GM21786 (cell line): ENCODE results near the gene ATP2A1.

Experiments
- ATAC-seq: cut with Tn5 transposase; IDR thresholded peaks from one replicate; pipeline ENCODE4 v1.9.1; 2021; ENCODE audit not compliant: unreplicated experiment

The ATP2A1 gene

DNA sequence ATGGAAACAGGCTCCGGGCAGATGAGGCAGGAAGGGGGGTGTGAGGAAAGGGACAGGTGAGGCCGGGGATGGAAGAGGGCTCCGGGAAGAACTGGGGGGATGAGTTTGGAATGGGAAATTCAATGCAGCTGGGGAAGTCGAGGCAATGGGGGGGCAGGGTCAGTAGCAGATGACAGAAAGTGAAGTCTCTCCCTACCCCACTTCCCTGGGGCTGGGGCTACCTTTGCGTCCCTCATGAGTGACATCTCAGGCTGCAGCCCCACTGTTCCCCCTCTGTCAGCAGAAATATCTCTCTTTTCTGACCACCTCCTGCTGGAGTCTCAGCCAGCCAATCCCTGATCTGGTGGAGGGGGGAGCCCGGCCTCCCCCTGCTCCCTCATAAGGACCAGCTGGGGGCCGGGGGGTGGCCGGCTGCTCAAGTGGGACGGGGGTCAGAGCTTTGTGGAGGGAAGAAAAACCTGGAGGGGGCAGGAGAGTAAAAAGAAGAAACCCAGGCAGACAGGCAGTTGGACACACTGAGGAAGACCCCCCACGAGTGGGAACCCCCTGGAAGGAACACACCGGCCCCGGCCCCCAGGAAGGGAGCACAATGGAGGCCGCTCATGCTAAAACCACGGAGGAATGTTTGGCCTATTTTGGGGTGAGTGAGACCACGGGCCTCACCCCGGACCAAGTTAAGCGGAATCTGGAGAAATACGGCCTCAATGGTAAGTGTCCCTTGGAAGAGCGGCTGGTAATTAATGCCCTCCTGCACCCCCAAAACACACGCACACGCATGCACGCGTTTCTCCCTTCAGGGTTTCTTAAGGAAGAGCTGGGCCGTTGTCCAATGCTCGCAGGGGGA is at the start of gene ATP2A1:
Gene ATP2A1 (plus strand): TSS at position 406 of the 844 bp plus-strand sequence. CDS start 184 bp downstream, at position 590.
- no peak for ATAC-seq

DNA sequence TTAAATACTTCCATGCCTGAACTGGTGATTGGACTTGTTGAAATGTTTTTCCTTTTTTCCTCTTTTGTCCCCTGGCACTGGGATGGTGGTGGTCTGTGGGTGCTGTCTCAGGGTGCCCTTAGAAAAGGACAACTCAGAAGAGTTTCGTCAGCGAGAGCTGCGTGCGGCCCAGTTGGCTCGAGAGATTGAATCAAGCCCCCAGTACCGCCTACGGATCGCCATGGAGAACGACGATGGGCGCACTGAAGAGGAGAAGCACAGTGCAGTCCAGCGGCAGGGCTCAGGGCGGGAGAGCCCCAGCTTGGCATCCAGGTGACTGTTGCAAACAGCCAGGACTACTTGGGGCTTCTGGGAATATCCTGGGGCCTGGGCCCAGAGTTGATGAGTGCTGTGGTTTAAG is 48.5 kb upstream of the ATP2A1 start:
- ATAC-seq, result no peak

DNA sequence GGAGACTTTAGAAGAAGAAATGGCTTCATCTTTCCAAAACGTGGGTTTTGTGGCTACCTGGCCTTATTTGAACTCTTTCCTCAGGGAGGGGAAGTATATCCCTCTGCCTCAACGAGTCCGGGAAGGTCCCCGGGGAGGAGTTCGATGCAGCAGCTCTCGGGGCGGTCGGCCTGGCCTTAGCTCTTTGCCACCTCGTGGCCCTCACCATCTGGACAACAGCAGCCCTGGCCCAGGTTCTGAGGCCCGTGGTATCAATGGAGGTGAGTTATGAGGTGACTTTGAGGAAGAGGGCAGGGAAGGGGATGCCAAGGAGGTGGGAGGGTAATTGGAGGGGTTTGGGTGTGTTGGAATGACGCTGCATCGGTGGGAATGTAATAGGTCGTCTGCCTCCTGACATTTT is 47.8 kb upstream of the ATP2A1 start:
- ATAC-seq, result no peak

GRCh38 chr16:28834349-28834748 is 43.9 kb upstream of the ATP2A1 start:
- no peak for ATAC-seq

DNA sequence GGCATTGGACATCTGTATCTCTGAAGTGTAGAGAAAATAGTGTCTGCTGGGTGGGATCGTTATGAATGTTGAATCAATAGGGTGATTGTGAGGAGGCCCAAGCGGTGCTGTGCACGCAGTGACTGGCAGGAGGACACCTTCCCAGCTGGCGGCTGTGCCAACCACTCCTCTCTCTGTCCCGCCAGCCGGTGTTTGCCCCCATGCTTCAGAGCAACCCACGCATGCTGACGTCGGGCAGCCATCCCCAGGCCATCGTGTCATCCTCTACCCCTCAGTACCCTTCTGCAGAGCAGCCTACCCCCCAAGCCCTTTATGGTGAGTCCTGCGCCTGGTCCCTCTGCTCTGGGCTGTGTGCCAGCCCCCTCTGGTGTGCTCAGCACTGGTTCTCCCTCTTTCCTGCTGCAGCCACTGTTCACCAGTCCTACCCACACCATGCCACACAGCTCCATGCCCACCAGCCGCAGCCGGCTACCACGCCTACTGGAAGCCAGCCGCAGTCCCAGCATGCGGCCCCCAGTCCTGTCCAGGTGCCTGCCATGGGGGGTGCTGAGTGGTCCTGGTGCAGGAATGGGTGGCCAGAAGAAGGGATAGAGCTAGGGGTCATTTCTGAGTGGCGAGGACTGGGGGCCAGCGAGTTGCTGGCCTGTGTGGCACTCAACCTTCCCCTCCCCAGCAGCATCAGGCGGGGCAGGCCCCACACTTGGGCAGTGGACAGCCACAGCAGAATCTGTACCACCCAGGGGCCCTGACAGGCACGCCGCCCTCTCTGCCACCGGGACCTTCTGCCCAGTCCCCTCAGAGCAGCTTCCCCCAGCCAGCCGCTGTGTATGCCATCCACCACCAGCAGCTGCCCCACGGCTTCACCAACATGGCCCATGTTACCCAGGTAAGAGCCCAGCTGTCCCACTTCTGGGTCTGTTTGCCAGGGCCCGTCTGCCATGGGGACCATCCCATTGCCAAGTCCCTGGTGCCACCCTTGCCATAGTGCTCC is 43.1 kb upstream of the ATP2A1 start:
- no peak for ATAC-seq

GRCh38 chr16:28835864-28836760 is 42.2 kb upstream of the ATP2A1 start:
- no peak for ATAC-seq

GRCh38 chr16:28836761-28837064 is 41.6 kb upstream of the ATP2A1 start:
- no peak for ATAC-seq

DNA sequence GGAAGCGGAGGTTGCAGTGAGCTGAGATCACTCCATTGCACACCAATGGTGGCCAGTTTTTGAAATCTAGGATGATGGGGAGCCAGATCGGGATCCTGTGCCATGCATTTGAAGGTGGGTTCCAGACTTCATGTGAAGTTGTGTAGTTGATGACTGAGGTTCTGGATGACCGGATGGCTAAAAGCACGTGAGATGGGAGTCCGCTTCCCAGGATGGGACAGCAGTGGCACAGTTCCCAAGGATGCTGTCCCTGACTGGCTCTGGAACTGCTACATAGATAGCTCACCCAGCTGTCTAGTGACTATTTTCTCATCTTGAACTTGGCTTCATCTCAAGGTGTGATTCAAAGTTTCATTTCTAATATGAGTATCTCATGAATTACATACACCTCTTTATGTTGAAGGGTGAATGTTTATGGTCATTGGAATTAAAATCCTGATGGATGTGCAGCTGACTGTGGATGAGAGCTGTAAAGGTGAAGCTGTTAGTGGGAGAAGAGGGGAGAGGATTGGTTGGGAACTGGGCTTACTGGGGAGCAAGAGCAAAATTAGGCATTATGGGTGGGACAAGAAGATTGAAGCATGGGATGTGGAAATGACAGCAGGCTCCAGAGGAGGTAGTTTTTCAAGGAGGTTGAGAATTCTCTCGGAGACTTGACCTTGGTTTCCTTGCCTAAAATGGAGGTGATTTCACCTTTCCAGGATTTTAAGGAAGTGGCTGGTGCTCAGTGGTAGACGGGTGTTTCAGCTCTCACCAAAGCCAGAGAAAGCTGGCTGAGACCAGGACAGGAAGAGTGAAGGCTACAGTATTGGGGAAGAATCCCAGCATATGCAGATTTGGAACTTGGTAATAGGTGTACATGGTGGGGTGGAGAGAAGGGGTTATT is 40.4 kb upstream of the ATP2A1 start:
- ATAC-seq, result no peak

- ATAC-seq, result no peak
Measured at GRCh38 chr16:28838558-28838918, 39.8 kb upstream of the ATP2A1 start.

- ATAC-seq, result no peak
Measured at GRCh38 chr16:28839004-28839639, 39.2 kb upstream of the ATP2A1 start.

GRCh38 chr16:28839899-28840298 is 38.4 kb upstream of the ATP2A1 start:
- no peak for ATAC-seq

GRCh38 chr16:28842696-28843095 is 35.6 kb upstream of the ATP2A1 start:
- ATAC-seq, result no peak

- no peak for ATAC-seq
Measured at GRCh38 chr16:28843766-28844165, 34.5 kb upstream of the ATP2A1 start.

DNA sequence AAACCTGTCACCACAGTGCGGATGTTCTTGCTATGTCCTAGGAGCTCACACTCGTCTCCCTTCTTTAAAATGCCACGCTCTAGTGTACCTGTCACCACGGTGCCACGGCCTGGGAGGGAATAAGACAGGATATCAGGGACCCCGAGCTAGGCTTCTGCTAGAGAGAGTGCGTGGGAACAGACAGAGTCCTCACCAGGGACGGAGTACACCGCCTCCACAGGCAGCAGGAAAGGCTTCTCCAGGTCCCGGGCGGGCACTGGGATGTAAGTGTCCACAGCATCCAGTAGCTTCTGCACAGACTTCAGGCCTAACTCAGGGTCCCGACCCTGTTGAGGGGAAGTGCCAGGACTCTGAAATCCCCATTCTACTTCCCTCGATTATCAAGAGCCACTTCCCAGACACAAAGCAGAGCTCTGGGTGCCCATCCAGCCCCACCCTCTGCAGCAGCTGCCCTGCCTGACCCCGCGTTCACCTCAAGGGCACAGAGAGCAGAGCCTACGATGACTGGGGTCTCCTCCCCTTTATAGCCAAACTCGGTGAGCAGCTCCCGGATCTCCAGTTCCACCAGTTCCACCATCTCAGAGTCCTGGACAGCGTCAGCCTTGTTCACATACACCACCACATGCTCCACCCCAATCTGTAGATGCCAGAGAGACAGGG is 33.9 kb upstream of the ATP2A1 start:
- no peak for ATAC-seq

- no peak for ATAC-seq
Measured at GRCh38 chr16:28845293-28845692, 33.0 kb upstream of the ATP2A1 start.

DNA sequence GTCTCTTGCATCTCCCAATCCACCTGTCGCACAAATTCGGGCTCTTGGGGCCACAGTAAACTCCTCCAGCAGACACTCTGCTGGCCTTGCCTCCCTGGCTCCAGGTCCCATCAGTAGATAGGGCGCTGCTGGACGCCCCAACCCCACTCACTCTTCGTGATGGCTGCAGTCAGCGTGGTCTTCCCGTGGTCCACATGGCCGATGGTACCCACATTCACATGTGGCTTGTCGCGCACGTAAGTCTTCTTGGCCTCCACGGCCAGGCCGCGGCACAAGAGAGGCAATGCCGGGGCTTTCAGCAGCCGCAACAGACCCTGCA is 32.6 kb upstream of the ATP2A1 start:
- no peak for ATAC-seq

GRCh38 chr16:28846080-28846932 is 32.0 kb upstream of the ATP2A1 start, which contains the start of gene TUFM:
Gene TUFM (minus strand): TSS chr16:28846348. CDS start chr16:28846269, 79 bp downstream.
- peak; percentile 88 for ATAC-seq

GRCh38 chr16:28846933-28847273 is 31.4 kb upstream of the ATP2A1 start:
- no peak for ATAC-seq
